Islet of Langerhans (tissue), 1 donor: ENCODE measurements around the gene HOXB3.
"Not testable (repeated sequence)": the region's sequence is repeated elsewhere in the genome, so short reads cannot be mapped to it uniquely, and the experiment has no call there.

Experiments
- FAIRE-seq: peaks from one replicate; lab custom pipeline; 2011; peaks lifted over from hg19 to GRCh38; lab: Jason Lieb, UNC

The HOXB3 gene

GRCh38 chr17:48526608-48527546 lies 63.2 kb downstream of the HOXB3 start:
- FAIRE-seq = no peak

GRCh38 chr17:48523010-48523409 lies 67.0 kb downstream of the HOXB3 start:
- FAIRE-seq = no peak

- FAIRE-seq = no peak
Observed at GRCh38 chr17:48522031-48522653, 67.9 kb downstream of the HOXB3 start.

GRCh38 chr17:48520631-48521079 lies 69.4 kb downstream of the HOXB3 start:
- FAIRE-seq = no peak

- FAIRE-seq = no peak
Observed at GRCh38 chr17:48519427-48519826, 70.6 kb downstream of the HOXB3 start.

GRCh38 chr17:48517478-48517877 lies 72.6 kb downstream of the HOXB3 start:
- FAIRE-seq = no peak

- no peak for FAIRE-seq
Observed at GRCh38 chr17:48515925-48516900, 73.8 kb downstream of the HOXB3 start.

GRCh38 chr17:48514477-48514876 lies 75.6 kb downstream of the HOXB3 start:
- no peak for FAIRE-seq

GRCh38 chr17:48513666-48514455 lies 76.2 kb downstream of the HOXB3 start:
- no peak for FAIRE-seq

GRCh38 chr17:48513097-48513496 lies 76.9 kb downstream of the HOXB3 start:
- no peak for FAIRE-seq

- no peak for FAIRE-seq
Observed at GRCh38 chr17:48510761-48511604, 79.1 kb downstream of the HOXB3 start.

- no peak for FAIRE-seq
Observed at GRCh38 chr17:48510381-48510760, 79.7 kb downstream of the HOXB3 start.

- FAIRE-seq = not testable (repeated sequence)
Observed at GRCh38 chr17:48509708-48510107, 80.3 kb downstream of the HOXB3 start.

- FAIRE-seq = no peak
Observed at GRCh38 chr17:48506246-48506645, 83.8 kb downstream of the HOXB3 start.

- no peak for FAIRE-seq
Observed at GRCh38 chr17:48505788-48506187, 84.3 kb downstream of the HOXB3 start.

- no peak for FAIRE-seq
Observed at GRCh38 chr17:48504953-48505352, 85.1 kb downstream of the HOXB3 start.

- FAIRE-seq = no peak
Observed at GRCh38 chr17:48503747-48504146, 86.3 kb downstream of the HOXB3 start.

GRCh38 chr17:48502901-48503300 lies 87.1 kb downstream of the HOXB3 start:
- FAIRE-seq = no peak

- FAIRE-seq = no peak
Observed at GRCh38 chr17:48502312-48502711, 87.7 kb downstream of the HOXB3 start.
